GM21381 (cell line): ENCODE measurements around the gene PIANP.
A peak's percentile ranks its signal among the peaks of the same experiment; 100 is the strongest.

Experiments used
- ATAC-seq: cut with Tn5 transposase; IDR thresholded peaks from one replicate; pipeline ENCODE4 v1.9.1; 2021; ENCODE audit warnings: mild to moderate bottlenecking, moderate library complexity; ENCODE audit not compliant: unreplicated experiment

Gene PIANP

GRCh38 chr12:6672143-6672542 lies 28.5 kb downstream of the PIANP start:
- no peak for ATAC-seq

GRCh38 chr12:6667559-6668210 lies 32.9 kb downstream of the PIANP start:
- ATAC-seq: no peak

- ATAC-seq: no peak
Measured at GRCh38 chr12:6666211-6666610, 34.4 kb downstream of the PIANP start.

GRCh38 chr12:6664902-6665301 lies 35.7 kb downstream of the PIANP start:
- no peak for ATAC-seq

DNA sequence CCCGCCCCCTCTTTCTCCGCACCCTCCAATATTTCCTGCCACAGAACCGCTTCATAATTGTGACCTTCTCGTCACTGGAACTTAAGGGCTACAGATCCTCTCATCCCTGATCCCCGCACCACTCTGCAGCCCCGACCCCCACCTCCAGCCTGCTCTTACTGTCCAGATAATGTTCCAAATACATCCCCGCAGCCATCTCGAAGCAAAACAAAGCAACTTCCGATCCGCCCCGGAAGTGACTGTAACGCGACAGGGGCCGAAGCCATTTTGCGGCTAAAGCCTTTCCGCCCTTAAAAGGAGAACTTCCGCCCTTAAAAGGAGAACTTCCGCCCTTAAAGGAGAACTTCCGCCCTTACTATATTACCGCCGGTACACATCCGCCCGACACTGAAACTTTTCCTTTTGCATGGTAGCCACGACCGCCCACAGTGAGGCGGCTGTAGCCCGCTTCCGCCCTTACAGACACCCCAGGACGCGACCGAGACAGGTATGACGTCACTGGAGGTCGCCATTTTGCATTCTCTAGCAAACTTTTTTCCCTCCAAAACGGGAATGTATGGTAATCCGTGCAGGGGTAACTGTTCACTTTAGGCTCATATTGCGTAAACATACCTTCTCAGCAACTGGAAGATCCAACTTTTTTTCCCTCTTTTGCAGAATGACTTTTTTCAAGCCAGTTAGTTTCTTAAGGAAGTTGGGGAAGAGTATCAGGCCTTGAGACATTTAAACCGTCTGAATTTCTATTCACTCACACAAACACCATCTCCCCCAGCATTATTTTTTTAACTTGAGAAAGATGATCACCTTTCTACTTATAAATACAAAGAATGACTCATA lies 37.5 kb downstream of the PIANP start, which contains the start of gene ING4:
Gene ING4, minus strand, starts transcription at position 214 of the 837 bp plus-strand sequence. Its CDS starts 18 bp downstream, at position 196.
- ATAC-seq: peak; percentile 96

DNA sequence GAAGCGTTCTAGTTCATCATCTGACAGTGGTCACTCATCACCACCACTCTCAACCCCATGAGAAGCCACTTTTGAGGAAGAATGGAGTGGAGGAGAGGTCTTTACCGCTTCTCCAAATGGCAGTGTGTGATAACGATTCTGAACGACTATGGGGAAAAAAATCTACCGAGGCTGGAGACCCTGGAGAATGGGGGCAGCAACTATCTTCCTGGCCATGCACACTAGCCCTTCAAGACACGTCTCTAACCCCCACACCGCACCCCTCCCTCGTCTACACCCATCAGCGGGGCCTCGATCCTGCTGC lies 38.1 kb downstream of the PIANP start:
- peak; percentile 26 for ATAC-seq

- ATAC-seq: no peak
Measured at GRCh38 chr12:6653987-6654386, 46.6 kb downstream of the PIANP start.

DNA sequence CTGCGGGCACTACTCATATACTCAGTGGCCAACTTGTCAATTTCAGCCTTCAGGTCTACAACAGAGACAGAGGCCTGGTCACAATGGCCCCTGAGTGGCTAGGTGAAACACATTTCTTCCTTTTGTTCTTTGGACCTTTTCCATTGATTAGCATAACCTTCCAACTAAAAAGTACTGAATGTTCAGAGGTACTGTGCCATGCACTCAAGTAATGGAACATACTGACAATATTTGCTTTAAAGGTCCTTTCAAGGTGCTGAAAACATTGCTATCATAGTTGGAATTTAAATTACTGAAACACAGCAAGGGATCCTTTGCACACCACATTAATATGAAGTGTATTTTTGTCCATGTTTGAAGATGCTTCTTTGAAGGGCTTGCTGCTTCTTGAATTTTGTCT lies 47.3 kb downstream of the PIANP start:
- ATAC-seq: no peak

DNA sequence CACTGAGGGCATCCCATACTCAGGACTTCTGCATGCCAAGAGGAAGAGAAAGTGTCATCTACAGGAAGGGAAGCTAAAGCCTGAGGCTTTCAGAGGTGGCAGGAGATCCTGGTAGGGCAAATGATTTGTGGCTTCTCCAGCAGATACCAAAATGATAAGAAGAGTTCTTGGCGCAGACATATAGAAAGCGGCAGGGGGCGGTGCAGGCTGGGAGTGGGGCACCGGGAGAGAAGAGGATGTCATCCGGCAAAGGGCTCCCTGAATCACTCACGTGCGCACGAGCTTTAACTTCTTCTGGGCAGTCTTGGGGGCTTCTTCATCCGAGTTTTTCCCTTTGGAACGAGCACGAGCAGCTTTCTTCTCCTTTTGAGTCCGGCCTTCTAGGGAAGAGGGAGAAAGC lies 48.2 kb downstream of the PIANP start:
- no peak for ATAC-seq

DNA sequence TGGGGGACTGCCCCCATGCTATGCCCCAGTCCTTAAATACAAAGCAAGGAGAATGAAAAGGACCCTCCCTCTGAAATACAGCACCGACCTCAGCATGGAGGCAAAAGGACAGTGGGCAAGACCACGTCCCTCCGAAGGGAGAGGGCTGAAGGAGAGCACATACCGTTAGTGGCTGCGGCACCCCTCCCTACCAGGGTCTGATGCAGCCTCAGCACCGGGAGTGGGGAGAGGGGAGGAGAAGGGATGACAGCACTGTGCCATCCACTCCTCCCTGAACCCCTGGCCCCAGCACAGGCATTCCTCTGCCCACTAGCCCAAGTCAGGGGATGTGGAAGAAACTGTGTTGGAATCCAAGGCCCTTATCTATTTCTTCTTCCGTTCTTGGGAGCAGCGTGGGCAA lies 49.8 kb downstream of the PIANP start:
- no peak for ATAC-seq

DNA sequence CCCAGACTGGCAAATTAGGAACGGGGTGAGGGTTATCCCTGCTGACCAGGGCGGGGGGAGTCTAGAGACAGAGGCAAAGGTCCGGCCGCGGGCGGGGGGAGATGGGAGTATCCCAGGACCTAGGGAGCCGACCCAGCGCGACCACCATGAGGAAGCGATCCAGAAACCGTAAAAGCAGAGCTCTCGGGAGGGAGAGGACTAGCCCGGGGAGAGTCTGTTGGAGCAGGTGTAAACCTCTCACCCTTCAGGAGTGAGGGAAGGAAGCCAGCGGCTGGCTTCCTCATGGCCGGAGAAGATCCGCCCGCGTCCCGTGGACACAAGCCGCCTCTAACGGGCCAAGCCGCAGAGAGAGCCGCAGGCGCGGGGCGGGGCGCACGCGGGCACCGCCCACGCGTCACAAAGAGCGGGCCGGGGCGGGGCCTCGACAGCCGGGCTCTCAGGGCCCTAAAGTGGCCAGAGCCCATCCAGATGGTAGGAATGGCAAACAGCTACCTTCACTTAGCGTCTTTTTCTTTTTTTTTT lies 53.5 kb downstream of the PIANP start, which contains the start of gene ACRBP:
Gene ACRBP, minus strand, starts transcription at position 350 of the 522 bp plus-strand sequence. Its CDS starts 66 bp downstream, at position 284.
- ATAC-seq: no peak

DNA sequence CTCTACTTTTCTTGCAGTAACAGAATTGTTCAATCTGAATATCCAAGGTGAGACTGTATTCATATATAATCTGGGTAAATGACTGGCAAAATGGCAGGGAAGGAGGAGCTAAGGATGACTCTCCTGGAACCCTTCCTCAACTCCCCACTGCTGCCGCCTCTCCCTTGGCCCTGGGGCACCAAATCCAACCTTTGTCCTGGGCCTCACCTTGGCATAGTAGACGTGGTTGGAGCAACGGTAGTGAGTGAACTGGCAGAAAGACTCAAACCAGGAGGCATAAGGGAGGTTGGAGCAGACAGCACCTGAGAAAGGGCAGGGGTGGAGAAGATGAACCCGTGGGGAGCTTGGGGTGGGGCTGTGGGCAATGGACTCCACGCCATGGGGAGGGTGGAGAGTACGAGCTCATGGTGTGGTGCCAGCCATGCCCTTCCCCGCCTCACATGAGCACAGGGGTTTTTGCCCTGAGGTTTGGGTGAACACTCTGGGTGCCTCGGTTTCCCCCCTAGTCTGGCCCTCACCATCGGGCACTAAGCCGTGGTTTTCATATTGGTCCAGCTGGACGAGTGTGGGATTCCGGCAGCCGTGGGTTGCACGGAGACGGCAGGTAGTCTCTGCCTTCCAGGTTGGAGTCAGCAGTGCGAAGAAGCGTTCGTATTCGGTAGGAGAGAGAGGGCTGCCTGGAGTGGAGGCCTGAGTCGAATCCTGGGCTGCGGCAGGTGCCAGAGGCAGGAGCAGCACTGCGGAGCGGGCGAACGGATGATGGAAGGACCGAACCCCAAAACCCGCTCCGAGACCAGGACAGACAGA lies 54.1 kb downstream of the PIANP start:
- ATAC-seq: no peak

DNA sequence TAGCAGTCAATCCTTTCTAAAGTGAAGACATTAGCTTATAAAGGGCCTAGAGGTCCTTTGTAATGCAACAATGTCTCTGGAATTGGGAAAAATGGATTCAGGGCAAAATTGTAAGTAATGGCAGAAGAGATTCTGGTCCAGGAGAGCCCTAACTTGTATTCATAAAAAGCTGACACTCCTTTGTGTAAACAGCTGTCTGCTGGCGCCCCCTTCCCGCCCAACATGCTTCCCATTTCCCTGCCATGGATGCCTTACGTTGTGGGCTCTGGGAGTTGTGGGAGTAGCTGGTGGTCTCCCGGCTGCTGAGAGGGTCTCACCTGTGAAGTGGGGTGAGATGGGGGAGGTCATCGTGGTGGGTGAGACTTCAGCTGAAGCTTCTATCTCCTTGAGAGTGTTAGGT lies 55.7 kb downstream of the PIANP start:
- ATAC-seq: no peak

- no peak for ATAC-seq
Measured at GRCh38 chr12:6644257-6644596, 56.4 kb downstream of the PIANP start.
